ENCODE results near the gene OR2A1.
"Not testable (repeated sequence)": the region's sequence is repeated elsewhere in the genome, so short reads cannot be mapped to it uniquely, and the experiment has no call there.

The OR2A1 gene

GRCh38 chr7:144365523-144365922 is 53.3 kb downstream of the OR2A1 start:
- not testable (repeated sequence) for DNase-seq; H3K27me3 ChIP-seq; H3K4me1 ChIP-seq; H3K9me3 ChIP-seq; H3K36me3 ChIP-seq; H3K4me3 ChIP-seq (ENCODE audit: low read depth, low read length)

GRCh38 chr7:144367250-144367649 is 55.0 kb downstream of the OR2A1 start:
- H3K4me1 ChIP-seq; H3K27me3 ChIP-seq; H3K4me3 ChIP-seq (ENCODE audit: low read depth, low read length); DNase-seq; H3K36me3 ChIP-seq; H3K9me3 ChIP-seq: not testable (repeated sequence)

- DNase-seq; H3K36me3 ChIP-seq; H3K9me3 ChIP-seq; H3K4me1 ChIP-seq; H3K27me3 ChIP-seq; H3K4me3 ChIP-seq (ENCODE audit: low read depth, low read length): not testable (repeated sequence)
Observed at GRCh38 chr7:144369221-144369620, 57.0 kb downstream of the OR2A1 start.

Measured in BE2C (cell line).